H1 (cell line): ENCODE measurements around the gene SLC4A9. TPM values are rescaled to one million over a fixed set of nuclear protein-coding genes. Genes with fewer than 3 reads are reported as not detected.

Experiments
- CHD7 ChIP-seq: fragments of 300-600 bp; sonication (generic); IDR thresholded peaks from 2 replicates; pipeline ENCODE4 v1.7.1; 2012; ENCODE audit warnings: low read length, moderate library complexity, mild to moderate bottlenecking, inconsistent platforms; ENCODE audit not compliant: insufficient replicate concordance
- EGR1 ChIP-seq: IDR thresholded peaks from 2 replicates; pipeline ENCODE4 v1.6.1; 2011; ENCODE audit warnings: low read depth, low read length, borderline replicate concordance
- EP300 ChIP-seq, 2 experiments: IDR thresholded peaks; 1 replicate in 1 of 2; 2 replicates in 1 of 2; pipeline ENCODE4 v1.6.1; 2011 to 2012; ENCODE audit warnings: low read depth in 2 of 2, low read length in 2 of 2, mild to moderate bottlenecking in 2 of 2, borderline replicate concordance in 1 of 2, inconsistent platforms in 1 of 2, moderate library complexity in 1 of 2
- POU5F1 ChIP-seq: IDR thresholded peaks from 2 replicates; pipeline ENCODE4 v1.6.1; 2011; ENCODE audit warnings: low read depth, mild to moderate bottlenecking, low read length, moderate library complexity
- polyA plus RNA-seq, 7 experiments: library from polyadenylated mRNA; depleted of rRNA in 3 of 7; stranded (reverse) in 5 of 7; unstranded in 2 of 7; fragments of >200 nt in 5 of 7; fragments of 200-250 nt in 2 of 7; gene quantifications; 1 replicate in 5 of 7; 2 replicates in 1 of 7; 4 replicates in 1 of 7; pipeline versions ENCODE4 v1.2.1 to v1.2.3, GENCODE V29; 2011 to 2013; ENCODE audit warnings: missing spikeins in 2 of 7, mixed read lengths in 2 of 7
- total RNA-seq: library from RNA; stranded (reverse); fragmentation: NEBNext Ultra II Directional; extraction: Animal tissue kit (Norgen Biotek cat#: 25700); gene quantifications from 2 replicates; pipeline ENCODE4 v1.2.1, GENCODE V29; 2021
- TF ChIP-seq, protein P1 (sequence below): IDR thresholded peaks from 2 replicates; pipeline ENCODE4 v1.6.1; 2012; ENCODE audit warnings: low read length, inconsistent platforms

SLC4A9 gene
- total and polyA plus RNA-seq, 2 of the 8 experiments (the other 6 are each of a cell fraction or from before 2014, with no cell fraction given): 0.15 to 0.28 TPM

DNA sequence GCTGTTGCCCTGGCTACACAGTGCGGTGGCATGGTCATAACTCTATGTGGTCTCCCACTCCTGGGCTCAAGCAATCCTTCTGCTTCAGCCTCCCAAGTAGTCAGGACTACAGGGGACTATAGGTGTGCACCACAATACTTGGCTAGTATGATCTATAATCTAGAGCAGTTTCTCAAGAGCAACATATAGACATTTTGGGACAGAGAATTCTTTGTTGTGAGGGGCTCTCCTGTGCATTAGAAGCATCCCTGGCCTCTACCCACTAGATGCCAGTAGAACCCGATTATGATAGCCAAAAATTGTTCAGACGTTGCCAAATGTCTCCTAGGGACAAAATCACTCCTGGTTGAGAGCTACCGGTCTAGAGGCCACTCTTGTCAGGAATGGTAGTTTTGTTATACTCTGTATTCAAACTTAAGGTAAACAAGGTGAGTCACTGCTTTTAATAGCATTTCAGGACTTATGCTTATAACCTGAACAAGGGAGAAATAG is 48.8 kb downstream of the SLC4A9 start (continued):
- no peak for TF ChIP-seq CHD7
- TF ChIP-seq, protein P1, sequence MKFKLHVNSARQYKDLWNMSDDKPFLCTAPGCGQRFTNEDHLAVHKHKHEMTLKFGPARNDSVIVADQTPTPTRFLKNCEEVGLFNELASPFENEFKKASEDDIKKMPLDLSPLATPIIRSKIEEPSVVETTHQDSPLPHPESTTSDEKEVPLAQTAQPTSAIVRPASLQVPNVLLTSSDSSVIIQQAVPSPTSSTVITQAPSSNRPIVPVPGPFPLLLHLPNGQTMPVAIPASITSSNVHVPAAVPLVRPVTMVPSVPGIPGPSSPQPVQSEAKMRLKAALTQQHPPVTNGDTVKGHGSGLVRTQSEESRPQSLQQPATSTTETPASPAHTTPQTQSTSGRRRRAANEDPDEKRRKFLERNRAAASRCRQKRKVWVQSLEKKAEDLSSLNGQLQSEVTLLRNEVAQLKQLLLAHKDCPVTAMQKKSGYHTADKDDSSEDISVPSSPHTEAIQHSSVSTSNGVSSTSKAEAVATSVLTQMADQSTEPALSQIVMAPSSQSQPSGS: no peak
- TF ChIP-seq EGR1: no peak
- TF ChIP-seq POU5F1: no peak
- no peak for TF ChIP-seq EP300 (IDR thresholded peaks at IDR 0.05; ENCODE audit: borderline replicate concordance in 1 of 2, low read depth in 2 of 2, low read length in 2 of 2)
- TF ChIP-seq, all 59 proteins: peak for 0
